T-helper 1 cell treated with Interleukin-12 subunit alpha and Interleukin-12 subunit beta and Interleukin-4 antibody, amounts not matched to agents 30 μg/mL and 1 μg/mL, for 36 hours (primary cell): ENCODE measurements around the gene ANKRD35.

Source experiments
- H3K27ac Mint-ChIP-seq: one replicate; pipeline ENCODE4 v1.8.0; 2021; ENCODE audit warnings: mild to moderate bottlenecking, mixed read lengths
- H3K27me3 Mint-ChIP-seq: one replicate; pipeline ENCODE4 v1.8.0; 2021; ENCODE audit warnings: low read depth, mixed read lengths
- H3K36me3 Mint-ChIP-seq: one replicate; pipeline ENCODE4 v1.8.0; 2021; ENCODE audit warnings: low read depth, mixed read lengths
- H3K4me1 Mint-ChIP-seq: one replicate; pipeline ENCODE4 v1.8.0; 2021; ENCODE audit warnings: low read depth, mixed read lengths
- H3K4me3 Mint-ChIP-seq: one replicate; pipeline ENCODE4 v1.8.0; 2021; ENCODE audit warnings: mild to moderate bottlenecking, moderate library complexity, mixed read lengths
- H3K9me3 Mint-ChIP-seq: one replicate; pipeline ENCODE4 v1.8.0; 2021; ENCODE audit warnings: mixed read lengths

The ANKRD35 gene

DNA sequence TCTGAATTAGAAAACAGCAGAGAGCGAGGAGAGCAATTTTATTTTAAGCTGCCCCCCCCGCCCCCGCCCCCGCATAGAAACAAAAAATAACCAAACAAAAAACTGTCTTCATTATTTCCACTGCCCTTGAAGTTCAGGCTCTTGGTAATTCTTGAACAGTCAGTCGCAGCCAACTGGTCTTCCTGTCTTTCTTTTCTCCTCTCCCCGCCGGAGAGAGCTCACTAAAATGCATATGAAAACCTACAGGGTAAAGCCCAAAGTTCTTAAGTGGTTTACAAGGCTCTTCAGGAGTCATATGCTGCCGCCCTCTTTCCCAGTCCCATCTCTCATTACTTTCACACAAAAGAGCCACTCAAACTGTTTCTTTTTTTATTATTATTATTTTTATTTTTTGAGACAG lies 1.1 kb upstream of the ANKRD35 start:
- peaks cover 12% of the 10 kb centered on the region for H3K4me1 Mint-ChIP-seq
- no peak overlapping the region for H3K27ac Mint-ChIP-seq
- peaks cover 28% of the 10 kb centered on the region for H3K27me3 Mint-ChIP-seq
- peak overlapping the region; percentile 76 for H3K4me3 Mint-ChIP-seq
- H3K36me3 Mint-ChIP-seq = no peaks in the 10 kb centered on the region
- no peaks in the 10 kb centered on the region for H3K9me3 Mint-ChIP-seq

DNA sequence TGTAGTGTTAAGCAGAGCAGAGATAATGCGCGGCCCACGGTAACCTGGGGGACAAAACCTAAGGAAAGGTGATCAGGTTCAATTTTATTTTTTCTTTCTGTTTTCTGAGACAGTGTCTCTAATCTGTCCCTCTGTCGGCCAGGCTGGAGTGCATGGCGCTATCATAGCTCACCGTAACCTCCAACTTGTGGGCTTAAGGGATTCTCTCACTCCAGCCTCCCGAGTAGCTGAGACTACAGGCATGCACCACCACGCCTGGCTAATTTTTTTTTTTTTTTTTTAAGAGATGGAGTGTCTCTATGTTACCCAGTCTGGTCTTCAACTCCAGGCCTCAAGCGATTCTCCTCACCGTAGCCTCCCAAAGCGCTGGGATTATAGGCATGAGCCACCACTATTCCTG lies 724 bp upstream of the ANKRD35 start:
- no peak overlapping the region for H3K27ac Mint-ChIP-seq
- H3K4me3 Mint-ChIP-seq = peak overlapping the region; percentile 76
- no peaks in the 10 kb centered on the region for H3K9me3 Mint-ChIP-seq
- no peaks in the 10 kb centered on the region for H3K36me3 Mint-ChIP-seq
- H3K4me1 Mint-ChIP-seq = peaks cover 12% of the 10 kb centered on the region
- peaks cover 30% of the 10 kb centered on the region for H3K27me3 Mint-ChIP-seq

DNA sequence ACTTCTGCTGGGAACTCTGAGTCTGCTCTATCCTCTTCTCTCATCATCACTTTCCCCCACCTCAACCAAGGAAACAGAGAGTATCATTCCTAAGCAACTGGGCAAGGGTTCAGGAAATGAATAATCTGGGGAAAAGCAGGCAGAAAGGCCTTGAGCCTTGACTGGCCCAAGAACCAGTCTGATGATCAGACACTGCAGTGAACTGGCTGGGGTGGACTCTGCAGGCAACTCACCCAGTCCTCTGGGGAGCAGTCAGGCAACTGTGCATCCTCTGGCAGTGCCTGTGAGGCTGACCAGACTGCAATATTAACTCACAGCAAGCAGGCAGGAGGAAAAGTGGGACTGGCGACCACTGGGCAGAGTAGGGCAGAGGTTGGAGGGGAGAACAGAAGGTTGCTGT lies 991 bp downstream of the ANKRD35 start:
- no peak overlapping the region for H3K27ac Mint-ChIP-seq
- no peaks in the 10 kb centered on the region for H3K36me3 Mint-ChIP-seq
- peaks cover 15% of the 10 kb centered on the region for H3K4me1 Mint-ChIP-seq
- H3K4me3 Mint-ChIP-seq = peak overlapping the region; percentile 76
- H3K9me3 Mint-ChIP-seq = no peaks in the 10 kb centered on the region
- H3K27me3 Mint-ChIP-seq = peaks cover 33% of the 10 kb centered on the region

DNA sequence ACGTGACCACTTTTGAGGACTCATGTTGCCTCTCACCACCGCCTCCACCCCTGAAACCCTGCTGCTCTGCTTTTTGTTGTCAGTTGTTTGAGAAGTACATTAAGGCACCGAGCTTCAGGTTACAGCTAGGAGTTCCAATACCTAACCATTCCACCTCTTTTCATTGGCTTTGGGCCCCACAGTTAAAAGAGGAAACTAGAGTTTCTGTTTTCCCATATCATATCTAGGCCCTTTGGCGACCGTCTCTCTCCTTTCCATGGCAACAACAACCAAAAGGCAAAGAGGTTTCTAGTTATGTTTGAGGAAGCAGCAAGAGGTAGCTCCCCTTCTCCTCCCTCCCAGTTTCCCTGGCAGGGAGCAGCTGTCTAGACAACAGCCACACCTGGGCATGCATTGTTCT lies 5.9 kb downstream of the ANKRD35 start:
- H3K36me3 Mint-ChIP-seq = no peaks in the 10 kb centered on the region
- no peak overlapping the region for H3K27ac Mint-ChIP-seq
- H3K4me3 Mint-ChIP-seq = no peak overlapping the region
- H3K4me1 Mint-ChIP-seq = peaks cover 5% of the 10 kb centered on the region
- H3K27me3 Mint-ChIP-seq = peaks cover 39% of the 10 kb centered on the region
- no peaks in the 10 kb centered on the region for H3K9me3 Mint-ChIP-seq

DNA sequence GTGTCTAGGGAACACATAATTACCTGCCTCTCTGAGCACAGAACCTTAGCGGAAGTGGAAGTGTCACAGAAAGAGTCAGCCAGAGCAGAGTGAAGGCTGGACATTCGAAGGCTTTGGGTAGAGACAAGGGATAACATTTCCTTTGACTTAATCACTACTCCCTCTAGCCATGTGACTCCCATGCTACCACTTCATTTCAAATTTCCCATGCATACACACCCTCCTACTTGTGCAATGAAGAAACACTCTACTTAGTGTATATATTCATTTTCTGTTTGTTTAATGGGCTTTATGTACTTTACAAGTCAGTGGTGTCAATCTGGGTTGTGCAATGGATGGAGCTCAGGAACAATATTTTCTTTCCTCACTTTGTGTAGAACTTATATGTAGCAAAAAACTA lies 6.9 kb downstream of the ANKRD35 start:
- Mint-ChIP-seq H3K4me1 (peaks cover 4% of the 10 kb centered on the region), H3K36me3 (no peaks in the 10 kb centered on the region), H3K4me3 (no peak overlapping the region), H3K27ac (no peak overlapping the region), H3K9me3 (no peaks in the 10 kb centered on the region), H3K27me3 (peaks cover 35% of the 10 kb centered on the region)

DNA sequence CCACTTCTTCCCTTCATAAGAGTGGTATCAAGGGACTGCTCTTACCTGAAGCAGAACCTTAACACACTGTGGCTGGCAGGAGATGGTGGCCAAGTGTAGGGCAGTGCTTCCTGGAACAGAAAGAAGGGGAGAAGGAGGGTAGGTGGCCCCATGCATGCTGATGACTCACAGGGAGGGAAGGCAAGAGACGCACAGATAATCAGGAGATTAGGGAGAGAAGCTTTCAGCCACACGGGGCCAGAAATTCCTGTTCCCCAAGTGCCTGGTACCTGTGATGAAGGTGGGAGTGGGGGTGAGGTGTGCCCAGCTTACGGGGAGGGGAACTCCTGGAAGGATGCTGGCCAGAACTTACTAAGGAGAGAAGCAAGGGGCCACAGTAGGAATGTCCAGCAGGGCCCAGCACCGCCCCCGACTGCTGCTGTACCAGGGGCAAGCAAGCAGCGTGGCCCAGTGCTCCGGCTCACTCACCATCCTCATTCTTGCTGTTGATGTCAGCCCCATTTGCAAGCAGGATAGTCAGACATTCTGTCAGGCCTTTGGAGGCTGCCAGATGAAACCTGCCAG lies 7.7 kb downstream of the ANKRD35 start:
- Mint-ChIP-seq H3K9me3 (no peaks in the 10 kb centered on the region), H3K27ac (peak overlapping the region; percentile 45), H3K27me3 (peaks cover 36% of the 10 kb centered on the region), H3K4me3 (no peak overlapping the region), H3K4me1 (peaks cover 6% of the 10 kb centered on the region), H3K36me3 (no peaks in the 10 kb centered on the region)

DNA sequence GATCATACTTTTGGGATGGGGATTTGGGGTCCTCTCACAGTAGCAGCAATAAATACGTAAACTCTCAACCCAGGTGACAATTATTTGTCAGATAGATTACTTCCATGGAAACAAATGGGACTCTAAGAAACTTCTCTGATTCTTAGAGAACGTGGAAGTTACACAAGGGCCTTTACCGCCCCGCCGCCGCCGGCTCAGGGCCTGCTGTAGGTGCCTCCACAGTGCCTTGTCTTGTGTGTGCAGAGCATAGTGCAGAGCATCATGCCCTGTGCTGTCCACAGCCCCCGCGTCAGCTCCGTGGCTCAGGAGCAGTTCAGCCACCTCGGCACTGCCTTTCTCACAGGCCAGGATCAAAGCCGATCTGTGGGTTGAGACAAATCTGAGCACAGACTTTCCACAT lies 11.0 kb downstream of the ANKRD35 start:
- H3K27ac Mint-ChIP-seq = no peak overlapping the region
- H3K9me3 Mint-ChIP-seq = no peaks in the 10 kb centered on the region
- H3K4me1 Mint-ChIP-seq = peaks cover 19% of the 10 kb centered on the region
- H3K4me3 Mint-ChIP-seq = no peak overlapping the region
- no peaks in the 10 kb centered on the region for H3K36me3 Mint-ChIP-seq
- peaks cover 50% of the 10 kb centered on the region for H3K27me3 Mint-ChIP-seq

DNA sequence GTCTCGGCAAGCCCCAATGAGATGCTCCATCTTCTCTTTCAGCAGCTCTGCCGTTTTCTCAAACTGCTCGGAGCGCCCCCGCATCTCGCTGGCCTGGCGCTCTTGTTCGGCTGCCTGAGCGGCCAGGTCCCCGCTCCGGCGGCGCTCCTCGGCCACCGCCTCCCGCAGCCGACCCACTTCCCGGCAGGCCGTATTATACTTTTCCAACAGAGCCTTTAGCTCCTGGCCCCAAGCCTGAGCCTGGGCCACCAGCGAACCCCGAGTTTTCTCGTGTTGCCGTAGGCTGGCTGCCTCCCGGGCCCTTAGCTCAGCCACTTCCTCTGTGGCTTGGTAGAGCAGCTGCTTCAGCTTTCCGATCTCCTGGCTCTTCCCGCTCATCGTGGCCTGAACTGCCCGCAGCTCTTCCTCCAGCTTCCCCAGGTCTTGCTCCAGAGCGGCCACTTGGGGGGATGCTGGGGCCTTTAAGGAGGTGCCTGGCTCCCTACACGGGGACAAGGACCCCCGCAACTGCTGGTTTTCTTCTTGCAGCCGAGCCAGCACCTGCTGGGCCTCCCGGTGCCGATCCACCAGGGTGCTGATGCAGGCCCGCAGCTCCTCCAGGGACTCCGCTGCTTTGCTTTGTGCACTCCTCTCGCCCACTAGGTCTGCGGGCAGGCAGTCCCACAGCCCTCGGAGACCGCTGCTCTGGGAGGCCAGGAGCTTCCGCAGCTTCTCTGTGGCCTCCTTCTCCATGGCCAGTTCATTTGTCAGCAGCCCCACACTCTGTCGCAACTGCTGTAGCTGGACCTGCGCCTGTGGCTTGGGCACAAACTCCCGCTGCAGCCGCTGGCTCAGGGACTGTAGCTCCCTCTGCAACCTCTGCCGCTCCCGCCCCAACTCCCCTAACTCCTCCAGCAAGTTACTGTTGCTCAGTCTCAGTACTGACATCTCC lies 13.4 kb downstream of the ANKRD35 start:
- Mint-ChIP-seq H3K27ac (peak overlapping the region; percentile 66), H3K36me3 (peaks cover 3% of the 10 kb centered on the region), H3K4me3 (peak overlapping the region; percentile 75), H3K4me1 (peaks cover 19% of the 10 kb centered on the region), H3K9me3 (no peaks in the 10 kb centered on the region), H3K27me3 (peaks cover 55% of the 10 kb centered on the region)

DNA sequence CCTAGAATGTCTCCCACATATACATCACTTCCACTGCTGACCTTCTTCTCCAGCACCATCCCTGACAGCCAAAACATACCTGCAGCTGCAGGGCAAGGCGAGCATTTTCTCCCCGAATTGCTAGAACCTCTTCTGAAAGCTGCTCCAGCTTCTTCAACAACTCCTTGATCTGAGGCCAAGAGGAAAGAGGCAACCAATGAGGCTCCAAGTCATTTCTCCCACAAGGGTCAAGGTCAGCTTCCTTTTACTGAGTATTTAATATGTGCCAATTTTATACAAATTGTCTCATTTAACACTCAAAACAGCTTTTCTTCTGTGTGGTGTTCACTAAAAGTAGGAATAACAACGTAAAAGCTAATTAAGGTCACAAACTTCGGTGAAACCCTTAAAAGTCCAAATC lies 17.4 kb downstream of the ANKRD35 start:
- Mint-ChIP-seq H3K36me3 (peaks cover 3% of the 10 kb centered on the region), H3K27me3 (peaks cover 73% of the 10 kb centered on the region), H3K4me1 (peaks cover 17% of the 10 kb centered on the region), H3K4me3 (no peak overlapping the region), H3K9me3 (no peaks in the 10 kb centered on the region), H3K27ac (no peak overlapping the region)

DNA sequence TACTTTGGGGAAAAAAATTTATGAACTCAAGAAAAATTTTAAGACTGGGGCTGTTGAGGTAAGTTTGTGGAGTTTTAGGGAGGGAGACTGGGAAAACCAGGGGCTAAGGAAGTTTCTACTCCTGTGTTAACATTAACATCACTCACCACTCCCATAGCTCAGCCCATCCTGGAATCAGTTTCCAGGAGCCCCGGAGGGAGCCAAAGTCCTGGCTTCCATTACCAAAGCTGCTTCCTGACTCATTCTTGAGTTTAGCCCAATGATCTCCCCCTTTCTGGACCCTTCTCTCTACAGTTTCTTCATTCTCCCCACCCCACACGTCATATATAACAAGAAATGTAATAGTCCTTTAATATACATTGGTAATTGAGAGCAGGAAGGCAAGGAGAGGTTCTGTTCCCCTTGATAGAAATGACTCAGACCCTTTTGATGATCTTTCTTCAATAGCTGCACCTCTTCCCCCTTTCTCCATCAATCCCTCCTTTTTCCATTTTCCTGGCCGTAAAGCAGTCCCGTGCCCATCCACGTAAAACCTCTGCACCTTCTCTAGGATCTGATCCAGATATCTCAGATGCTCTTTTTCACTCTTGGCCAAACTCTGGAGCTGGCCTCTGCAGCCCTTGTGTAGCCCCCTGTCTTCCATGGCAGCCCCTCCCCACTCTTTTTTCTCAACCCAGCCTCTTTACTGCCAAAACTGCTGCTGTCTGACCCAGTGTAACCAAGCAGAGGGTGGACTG lies 22.2 kb downstream of the ANKRD35 start:
- H3K4me3 Mint-ChIP-seq = no peak overlapping the region
- peaks cover 3% of the 10 kb centered on the region for H3K36me3 Mint-ChIP-seq
- H3K4me1 Mint-ChIP-seq = peaks cover 8% of the 10 kb centered on the region
- H3K27ac Mint-ChIP-seq = no peak overlapping the region
- H3K27me3 Mint-ChIP-seq = peaks cover 52% of the 10 kb centered on the region
- H3K9me3 Mint-ChIP-seq = no peaks in the 10 kb centered on the region

DNA sequence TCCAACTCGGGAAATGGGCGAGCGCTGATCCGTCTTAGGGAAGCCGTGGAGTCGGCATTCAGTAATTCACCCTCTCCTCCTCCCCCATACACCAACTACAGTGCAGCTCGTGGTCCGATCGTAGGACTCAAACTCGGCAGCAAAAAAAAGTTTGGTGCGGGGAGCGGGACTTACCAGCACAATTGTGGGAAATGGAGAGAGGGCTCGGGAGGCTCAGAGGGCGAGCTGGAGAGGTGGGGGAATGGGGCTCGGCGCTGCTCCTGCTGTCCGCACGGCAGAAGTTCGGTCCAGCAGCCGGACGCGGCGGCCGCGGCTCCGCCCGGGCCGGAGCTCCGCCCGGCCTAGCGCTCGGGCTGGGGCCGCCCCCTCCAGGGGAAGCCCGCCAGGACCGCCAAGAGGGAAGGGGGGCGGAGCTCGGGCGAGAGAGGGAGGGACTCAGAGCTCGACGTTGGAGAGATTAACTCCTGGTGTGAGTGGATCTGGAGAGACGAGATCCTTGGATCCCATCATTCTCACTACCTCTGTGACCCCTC lies 26.1 kb downstream of the ANKRD35 start:
- Mint-ChIP-seq H3K27me3 (peaks cover 20% of the 10 kb centered on the region), H3K4me3 (peak overlapping the region; percentile 98), H3K36me3 (peaks cover 13% of the 10 kb centered on the region), H3K27ac (peak overlapping the region; percentile 96), H3K9me3 (no peaks in the 10 kb centered on the region), H3K4me1 (peaks cover 16% of the 10 kb centered on the region)

DNA sequence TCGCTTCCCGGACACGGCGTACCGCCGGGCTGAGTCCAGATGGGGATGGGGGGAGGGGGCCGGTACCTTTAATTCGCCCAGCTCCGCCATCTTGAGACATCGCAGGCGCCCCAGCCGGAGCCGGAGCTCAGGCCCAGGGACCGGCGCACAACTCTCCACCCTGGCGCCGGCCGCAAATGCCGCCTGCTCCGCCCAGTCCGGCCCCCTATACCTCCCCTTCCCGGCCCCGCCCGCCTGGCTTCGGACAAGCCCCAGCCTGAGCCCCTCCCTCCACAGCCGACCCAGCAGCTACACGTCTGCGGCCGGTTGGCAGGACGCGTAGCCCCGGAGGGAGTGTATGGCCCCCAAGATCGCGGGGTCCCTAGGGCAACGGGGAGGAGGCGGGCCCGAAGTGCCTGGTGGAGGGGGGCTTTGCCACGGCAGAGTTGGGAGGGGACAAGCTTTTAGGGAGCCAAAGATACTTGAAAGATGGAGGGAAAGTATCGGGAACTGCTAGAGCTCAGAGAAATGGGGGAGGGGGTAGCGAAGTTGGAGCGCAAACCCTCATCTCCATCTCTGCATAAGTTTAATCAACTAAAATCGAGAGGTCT lies 26.7 kb downstream of the ANKRD35 start, which contains the start of gene PIAS3:
Gene PIAS3 (minus strand): TSS at position 181 of the 590 bp plus-strand sequence. CDS start 91 bp downstream, at position 90.
- Mint-ChIP-seq H3K36me3 (peaks cover 17% of the 10 kb centered on the region), H3K27me3 (peaks cover 15% of the 10 kb centered on the region), H3K27ac (peak within 1 kb of the TSS; percentile 96), H3K9me3 (no peaks in the 10 kb centered on the region), H3K4me3 (peak within 1 kb of the TSS; percentile 98), H3K4me1 (peaks cover 16% of the 10 kb centered on the region)

DNA sequence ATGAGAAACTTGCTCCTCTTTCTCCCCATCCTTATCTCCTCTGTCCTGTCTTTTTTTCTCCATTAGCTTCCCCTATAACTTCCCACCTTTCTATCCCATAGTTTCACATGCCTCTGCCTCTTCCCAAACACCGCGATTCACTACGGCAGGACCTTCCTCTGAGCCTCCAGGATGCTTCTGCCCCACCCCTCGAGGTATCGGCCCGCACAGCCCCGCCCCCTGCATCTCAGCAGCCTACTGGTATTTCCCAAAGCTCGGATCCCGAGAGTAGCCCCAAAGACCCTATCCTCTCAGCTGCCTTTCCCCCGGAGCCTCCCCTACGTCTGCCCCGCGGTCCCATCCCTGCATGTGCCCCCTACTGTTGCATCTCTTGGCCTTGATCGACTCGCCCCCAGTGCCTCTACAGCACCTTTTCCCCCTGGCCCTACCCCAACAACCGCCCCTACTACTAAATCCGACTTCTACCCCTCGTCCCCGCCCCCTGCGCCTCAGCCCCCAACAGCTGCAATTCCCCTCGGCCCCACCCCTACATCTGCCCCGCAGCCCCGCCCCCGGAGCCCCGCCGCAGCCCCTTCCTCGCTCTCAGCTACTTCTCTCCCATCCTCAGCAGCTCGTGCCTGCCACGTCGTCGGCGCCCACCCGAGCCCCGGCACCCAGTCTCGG lies 27.3 kb downstream of the ANKRD35 start:
- H3K27ac Mint-ChIP-seq = peak overlapping the region; percentile 96
- H3K4me3 Mint-ChIP-seq = peak overlapping the region; percentile 98
- H3K27me3 Mint-ChIP-seq = peaks cover 9% of the 10 kb centered on the region
- peaks cover 16% of the 10 kb centered on the region for H3K4me1 Mint-ChIP-seq
- H3K36me3 Mint-ChIP-seq = peaks cover 21% of the 10 kb centered on the region
- no peaks in the 10 kb centered on the region for H3K9me3 Mint-ChIP-seq

DNA sequence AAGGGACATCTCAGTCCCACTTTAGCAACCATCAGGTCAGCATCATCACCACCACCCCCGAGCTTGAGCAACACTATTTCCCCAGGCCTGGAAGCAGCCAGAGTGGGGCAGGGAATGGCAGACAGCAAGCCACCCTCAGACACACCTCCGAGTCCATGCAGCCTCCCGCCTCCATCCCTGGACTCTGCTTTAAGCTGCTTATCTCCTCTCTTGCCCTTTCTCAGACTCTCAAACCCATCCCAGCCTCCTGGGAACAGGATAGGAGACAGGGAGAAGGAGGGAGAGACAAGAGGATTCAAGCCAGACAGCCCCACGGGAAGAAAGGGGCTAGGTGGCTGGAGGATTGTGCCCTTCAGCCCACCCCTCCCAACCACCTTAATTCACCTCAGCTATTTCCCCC lies 28.5 kb downstream of the ANKRD35 start:
- H3K4me3 Mint-ChIP-seq = no peak overlapping the region
- H3K36me3 Mint-ChIP-seq = peaks cover 25% of the 10 kb centered on the region
- H3K27me3 Mint-ChIP-seq = peaks cover 5% of the 10 kb centered on the region
- no peaks in the 10 kb centered on the region for H3K9me3 Mint-ChIP-seq
- H3K4me1 Mint-ChIP-seq = peaks cover 16% of the 10 kb centered on the region
- no peak overlapping the region for H3K27ac Mint-ChIP-seq
